Fibroblast of lung (primary cell): ENCODE results near the gene ZMAT3. TPM values are rescaled to one million over a fixed set of nuclear protein-coding genes. Genes with fewer than 3 reads are reported as not detected.

Source experiments
- DNase-seq, 2 donors: peaks; one replicate each; pipeline versions ENCODE4 v3.0.0 to v3.0.0-alpha.2; 2010; ENCODE audit warnings: low read depth in 2 of 2
- H2AFZ ChIP-seq: 2 replicates; pipeline ENCODE4 v1.5.1; 2012; ENCODE audit warnings: low read length, control low read depth, inconsistent platforms
- H3K27ac ChIP-seq: 2 replicates; pipeline ENCODE4 v1.5.1; 2011; ENCODE audit warnings: low read length, control low read depth; ENCODE audit not compliant: insufficient read depth
- H3K27me3 ChIP-seq: 2 replicates; pipeline ENCODE4 v1.5.1; 2011; ENCODE audit warnings: mild to moderate bottlenecking, low read length; ENCODE audit not compliant: control insufficient read depth, insufficient read depth
- H3K36me3 ChIP-seq: 2 replicates; pipeline ENCODE4 v1.5.1; 2011; ENCODE audit warnings: low read length; ENCODE audit not compliant: control insufficient read depth, insufficient read depth
- H3K4me1 ChIP-seq: 2 replicates; pipeline ENCODE4 v1.5.1; 2011; ENCODE audit warnings: low read length; ENCODE audit not compliant: control insufficient read depth, insufficient read depth; ENCODE audit errors: extremely low read depth
- H3K4me2 ChIP-seq: 2 replicates; pipeline ENCODE4 v1.5.1; 2011; ENCODE audit warnings: low read length, control low read depth; ENCODE audit not compliant: insufficient read depth; ENCODE audit errors: extremely low read depth
- H3K4me3 ChIP-seq, 4 experiments: fragments of 200-600 bp in 1 of 4; sonication (generic) in 1 of 4; replicated peaks in 1 of 4; 2 replicates each; pipeline ENCODE4 v1.5.1; 2011 to 2016; ENCODE audit warnings: low read length in 4 of 4, low read depth in 3 of 4, mild to moderate bottlenecking in 3 of 4, control low read depth in 2 of 4, inconsistent platforms in 1 of 4, mixed read lengths in 1 of 4; ENCODE audit not compliant: insufficient read depth in 1 of 4; ENCODE audit errors: control extremely low read depth in 1 of 4
- H3K79me2 ChIP-seq: 2 replicates; pipeline ENCODE4 v1.5.1; 2012; ENCODE audit warnings: mild to moderate bottlenecking, low read length, inconsistent platforms; ENCODE audit not compliant: control insufficient read depth, insufficient read depth
- H3K9ac ChIP-seq: 2 replicates; pipeline ENCODE4 v1.5.1; 2011; ENCODE audit warnings: mild to moderate bottlenecking, low read length, control low read depth; ENCODE audit not compliant: insufficient read depth
- H3K9me3 ChIP-seq: 2 replicates; pipeline ENCODE4 v1.5.1; 2012; ENCODE audit warnings: low read depth, low read length; ENCODE audit not compliant: control insufficient read depth, insufficient read depth
- H4K20me1 ChIP-seq: 2 replicates; pipeline ENCODE4 v1.5.1; 2011; ENCODE audit warnings: low read length; ENCODE audit not compliant: control insufficient read depth, insufficient read depth; ENCODE audit errors: extremely low read depth
- EZH2 ChIP-seq: IDR thresholded peaks from 2 replicates; pipeline ENCODE4 v1.5.1; 2012; ENCODE audit warnings: low read length, control low read depth, mild to moderate bottlenecking; ENCODE audit errors: missing control alignments
- polyA plus RNA-seq, 2 donors: library from polyadenylated mRNA; depleted of rRNA in 1 of 2; stranded (reverse) in 1 of 2; unstranded in 1 of 2; fragments of >200 nt; gene quantifications; 2 replicates each; pipeline ENCODE4 v1.2.1, GENCODE V29; 2011 to 2012; ENCODE audit warnings: missing spikeins in 1 of 2
- total RNA-seq: library from RNA; depleted of rRNA; stranded (reverse); fragments of >200 nt; gene quantifications from 2 replicates; pipeline ENCODE4 v1.2.1, GENCODE V29; 2014
- TF ChIP-seq, protein P1 (sequence below), 2 donors: IDR thresholded peaks in 1 of 2; conservative IDR thresholded peaks in 1 of 2; 1 replicate in 1 of 2; 2 replicates in 1 of 2; pipeline ENCODE4 v1.5.1; 2011 to 2012; ENCODE audit warnings: low read length in 2 of 2, control low read depth in 1 of 2, inconsistent platforms in 1 of 2, low read depth in 1 of 2, mild to moderate bottlenecking in 1 of 2

ZMAT3 gene
- total and polyA plus RNA-seq, 2 donors (not counting 1 experiment from before 2014, with no cell fraction given): 34.3 to 34.8 TPM

DNA sequence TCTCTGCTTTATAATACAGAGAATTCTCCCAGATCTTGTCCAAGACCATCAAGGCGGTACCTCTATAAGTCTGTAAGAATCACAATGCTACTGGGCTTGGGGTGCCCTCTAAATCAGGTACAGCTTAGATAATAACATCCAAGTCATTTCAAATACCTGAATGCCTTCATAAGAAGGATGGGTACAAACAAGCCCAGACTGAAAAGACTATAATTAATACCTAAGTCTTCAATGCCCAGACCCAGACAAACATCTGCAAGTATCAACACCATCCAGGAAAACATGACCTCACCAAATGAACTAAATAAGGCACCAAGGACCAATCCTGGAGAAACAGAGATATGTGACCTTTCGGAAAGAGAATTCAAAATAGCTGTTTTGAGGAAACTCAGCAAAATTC lies 65.9 kb downstream of the ZMAT3 start:
- H3K27ac ChIP-seq: no peak overlapping the region
- no peaks in the 10 kb centered on the region for H4K20me1 ChIP-seq
- TF ChIP-seq, protein P1, sequence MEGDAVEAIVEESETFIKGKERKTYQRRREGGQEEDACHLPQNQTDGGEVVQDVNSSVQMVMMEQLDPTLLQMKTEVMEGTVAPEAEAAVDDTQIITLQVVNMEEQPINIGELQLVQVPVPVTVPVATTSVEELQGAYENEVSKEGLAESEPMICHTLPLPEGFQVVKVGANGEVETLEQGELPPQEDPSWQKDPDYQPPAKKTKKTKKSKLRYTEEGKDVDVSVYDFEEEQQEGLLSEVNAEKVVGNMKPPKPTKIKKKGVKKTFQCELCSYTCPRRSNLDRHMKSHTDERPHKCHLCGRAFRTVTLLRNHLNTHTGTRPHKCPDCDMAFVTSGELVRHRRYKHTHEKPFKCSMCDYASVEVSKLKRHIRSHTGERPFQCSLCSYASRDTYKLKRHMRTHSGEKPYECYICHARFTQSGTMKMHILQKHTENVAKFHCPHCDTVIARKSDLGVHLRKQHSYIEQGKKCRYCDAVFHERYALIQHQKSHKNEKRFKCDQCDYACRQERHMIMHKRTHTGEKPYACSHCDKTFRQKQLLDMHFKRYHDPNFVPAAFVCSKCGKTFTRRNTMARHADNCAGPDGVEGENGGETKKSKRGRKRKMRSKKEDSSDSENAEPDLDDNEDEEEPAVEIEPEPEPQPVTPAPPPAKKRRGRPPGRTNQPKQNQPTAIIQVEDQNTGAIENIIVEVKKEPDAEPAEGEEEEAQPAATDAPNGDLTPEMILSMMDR (conservative IDR thresholded peaks at IDR 0.05 in 1 of 2, IDR thresholded peaks at IDR 0.05 in 1 of 2; ENCODE audit: low read depth in 1 of 2, low read length in 2 of 2): no peak
- TF ChIP-seq EZH2: no peak
- H3K9me3 ChIP-seq: no peaks in the 10 kb centered on the region
- H3K27me3 ChIP-seq: no peaks in the 10 kb centered on the region
- no peak for DNase-seq
- no peaks in the 10 kb centered on the region for H3K36me3 ChIP-seq
- no peak overlapping the region for H3K9ac ChIP-seq
- H3K4me1 ChIP-seq: no peaks in the 10 kb centered on the region
- no peak overlapping the region for H3K4me2 ChIP-seq
- H3K79me2 ChIP-seq: no peaks in the 10 kb centered on the region
- H3K4me3 ChIP-seq: no peak overlapping the region
- no peak overlapping the region for H2AFZ ChIP-seq

DNA sequence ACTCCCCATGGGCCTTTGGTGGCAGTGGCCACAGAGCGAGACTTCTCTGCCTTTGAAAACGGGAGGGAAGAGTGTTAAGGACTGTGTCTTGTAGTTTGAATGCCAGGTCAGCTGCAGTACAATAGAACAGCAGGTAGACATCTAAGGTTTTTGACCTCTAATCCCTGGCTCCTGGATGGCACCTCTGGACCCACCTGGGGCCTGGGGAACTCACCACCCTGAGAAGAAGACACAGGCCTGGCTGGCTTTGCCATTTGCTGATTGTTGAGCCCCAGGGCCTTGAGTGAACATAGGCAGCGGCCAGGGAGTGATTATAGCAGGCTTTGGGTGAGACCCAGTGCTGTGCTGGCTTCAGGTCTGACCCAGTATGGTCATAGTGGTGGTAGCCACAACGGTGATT lies 66.4 kb downstream of the ZMAT3 start:
- Histone ChIP-seq H3K79me2 (no peaks in the 10 kb centered on the region), H3K9me3 (no peaks in the 10 kb centered on the region), H3K36me3 (no peaks in the 10 kb centered on the region), H3K27me3 (no peaks in the 10 kb centered on the region), H3K4me1 (no peaks in the 10 kb centered on the region), H3K4me2 (no peak overlapping the region), H3K27ac (no peak overlapping the region), H4K20me1 (no peaks in the 10 kb centered on the region), H3K9ac (no peak overlapping the region), H3K4me3 (no peak overlapping the region), H2AFZ (no peak overlapping the region)
- DNase-seq: no peak
- TF ChIP-seq, protein P1 (conservative IDR thresholded peaks at IDR 0.05 in 1 of 2, IDR thresholded peaks at IDR 0.05 in 1 of 2; ENCODE audit: low read depth in 1 of 2, low read length in 2 of 2): no peak
- no peak for TF ChIP-seq EZH2

DNA sequence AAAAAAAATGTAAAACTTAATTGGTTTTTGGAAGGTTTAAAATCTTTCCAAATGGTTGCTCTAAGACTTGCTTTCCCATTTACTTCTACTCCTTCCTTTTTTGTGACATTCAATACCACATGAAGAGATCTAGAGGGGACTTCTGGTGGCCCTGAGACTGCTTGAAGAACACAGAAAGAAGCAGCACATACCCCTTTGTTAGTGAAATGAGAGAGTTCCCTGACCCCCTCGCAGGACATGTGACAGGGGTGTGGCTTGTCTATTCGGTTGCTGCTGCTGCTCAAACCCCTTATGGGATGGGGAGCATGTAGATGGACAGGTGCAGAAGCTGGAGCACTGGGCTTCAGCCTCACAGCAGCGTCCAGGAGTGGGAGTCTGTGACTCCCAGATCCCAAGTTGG lies 71.0 kb downstream of the ZMAT3 start:
- Histone ChIP-seq H3K79me2 (no peaks in the 10 kb centered on the region), H3K9me3 (no peaks in the 10 kb centered on the region), H3K9ac (no peak overlapping the region), H3K36me3 (no peaks in the 10 kb centered on the region), H3K4me1 (no peaks in the 10 kb centered on the region), H3K27me3 (no peaks in the 10 kb centered on the region), H3K4me3 (no peak overlapping the region), H3K4me2 (no peak overlapping the region), H2AFZ (no peak overlapping the region), H4K20me1 (no peaks in the 10 kb centered on the region), H3K27ac (no peak overlapping the region)
- TF ChIP-seq, protein P1 (conservative IDR thresholded peaks at IDR 0.05 in 1 of 2, IDR thresholded peaks at IDR 0.05 in 1 of 2; ENCODE audit: low read depth in 1 of 2, low read length in 2 of 2): no peak
- no peak for TF ChIP-seq EZH2
- no peak for DNase-seq
